ENCODE measurements around the gene C16orf95.
"Not testable (repeated sequence)": the region's sequence is repeated elsewhere in the genome, so short reads cannot be mapped to it uniquely, and the experiment has no call there.

Gene C16orf95

GRCh38 chr16:87316923-87317749 is at the start of gene C16orf95:
Gene C16orf95 (minus strand): TSS chr16:87317392. CDS start chr16:87317242, 150 bp downstream.
- DNase-seq (ENCODE audit: low spot score) = peak; percentile 97

GRCh38 chr16:87366930-87367329 is 49.7 kb upstream of the C16orf95 start:
- no peak for DNase-seq (ENCODE audit: low spot score)

- DNase-seq (ENCODE audit: low spot score) = no peak
Measured at GRCh38 chr16:87366288-87366687, 49.1 kb upstream of the C16orf95 start.

GRCh38 chr16:87365021-87365713 is 48.0 kb upstream of the C16orf95 start:
- no peak for DNase-seq (ENCODE audit: low spot score)

- DNase-seq (ENCODE audit: low spot score) = no peak
Measured at GRCh38 chr16:87363771-87364455, 46.7 kb upstream of the C16orf95 start.

- not testable (repeated sequence) for DNase-seq (ENCODE audit: low spot score)
Measured at GRCh38 chr16:87362828-87363559, 45.8 kb upstream of the C16orf95 start.

GRCh38 chr16:87361916-87362619 is 44.9 kb upstream of the C16orf95 start:
- no peak for DNase-seq (ENCODE audit: low spot score)

- no peak for DNase-seq (ENCODE audit: low spot score)
Measured at GRCh38 chr16:87360862-87361610, 43.8 kb upstream of the C16orf95 start.

- DNase-seq (ENCODE audit: low spot score) = no peak
Measured at GRCh38 chr16:87359121-87359520, 41.9 kb upstream of the C16orf95 start.

- no peak for DNase-seq (ENCODE audit: low spot score)
Measured at GRCh38 chr16:87358696-87359095, 41.5 kb upstream of the C16orf95 start.

GRCh38 chr16:87358250-87358649 is 41.1 kb upstream of the C16orf95 start:
- no peak for DNase-seq (ENCODE audit: low spot score)

GRCh38 chr16:87356491-87356853 is 39.3 kb upstream of the C16orf95 start:
- DNase-seq (ENCODE audit: low spot score) = no peak

GRCh38 chr16:87353613-87354012 is 36.4 kb upstream of the C16orf95 start:
- no peak for DNase-seq (ENCODE audit: low spot score)

- DNase-seq (ENCODE audit: low spot score) = no peak
Measured at GRCh38 chr16:87352818-87353217, 35.6 kb upstream of the C16orf95 start.

- no peak for DNase-seq (ENCODE audit: low spot score)
Measured at GRCh38 chr16:87351320-87351698, 34.1 kb upstream of the C16orf95 start.

- no peak for DNase-seq (ENCODE audit: low spot score)
Measured at GRCh38 chr16:87350681-87351319, 33.6 kb upstream of the C16orf95 start.

GRCh38 chr16:87350031-87350430 is 32.8 kb upstream of the C16orf95 start:
- DNase-seq (ENCODE audit: low spot score) = no peak

GRCh38 chr16:87348616-87349157 is 31.5 kb upstream of the C16orf95 start:
- DNase-seq (ENCODE audit: low spot score) = no peak

GRCh38 chr16:87347932-87348615 is 30.9 kb upstream of the C16orf95 start:
- DNase-seq (ENCODE audit: low spot score) = no peak

Data from activated CD4-positive, alpha-beta T cell treated with anti-CD3 and anti-CD28 coated beads, Interleukin-2, Interleukin-4, amounts not matched to agents 100 ng/mL and 50 ng/mL, durations not matched to agents 16 hours and 8 hours (primary cell).